HG03097 (cell line): Measurements from ENCODE around the gene SMAD7.

ENCODE experiments used
- ATAC-seq: cut with Tn5 transposase; IDR thresholded peaks from one replicate; pipeline ENCODE4 v1.9.1; 2021; ENCODE audit not compliant: unreplicated experiment, low FRiP score

The SMAD7 gene, protein sequence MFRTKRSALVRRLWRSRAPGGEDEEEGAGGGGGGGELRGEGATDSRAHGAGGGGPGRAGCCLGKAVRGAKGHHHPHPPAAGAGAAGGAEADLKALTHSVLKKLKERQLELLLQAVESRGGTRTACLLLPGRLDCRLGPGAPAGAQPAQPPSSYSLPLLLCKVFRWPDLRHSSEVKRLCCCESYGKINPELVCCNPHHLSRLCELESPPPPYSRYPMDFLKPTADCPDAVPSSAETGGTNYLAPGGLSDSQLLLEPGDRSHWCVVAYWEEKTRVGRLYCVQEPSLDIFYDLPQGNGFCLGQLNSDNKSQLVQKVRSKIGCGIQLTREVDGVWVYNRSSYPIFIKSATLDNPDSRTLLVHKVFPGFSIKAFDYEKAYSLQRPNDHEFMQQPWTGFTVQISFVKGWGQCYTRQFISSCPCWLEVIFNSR

DNA sequence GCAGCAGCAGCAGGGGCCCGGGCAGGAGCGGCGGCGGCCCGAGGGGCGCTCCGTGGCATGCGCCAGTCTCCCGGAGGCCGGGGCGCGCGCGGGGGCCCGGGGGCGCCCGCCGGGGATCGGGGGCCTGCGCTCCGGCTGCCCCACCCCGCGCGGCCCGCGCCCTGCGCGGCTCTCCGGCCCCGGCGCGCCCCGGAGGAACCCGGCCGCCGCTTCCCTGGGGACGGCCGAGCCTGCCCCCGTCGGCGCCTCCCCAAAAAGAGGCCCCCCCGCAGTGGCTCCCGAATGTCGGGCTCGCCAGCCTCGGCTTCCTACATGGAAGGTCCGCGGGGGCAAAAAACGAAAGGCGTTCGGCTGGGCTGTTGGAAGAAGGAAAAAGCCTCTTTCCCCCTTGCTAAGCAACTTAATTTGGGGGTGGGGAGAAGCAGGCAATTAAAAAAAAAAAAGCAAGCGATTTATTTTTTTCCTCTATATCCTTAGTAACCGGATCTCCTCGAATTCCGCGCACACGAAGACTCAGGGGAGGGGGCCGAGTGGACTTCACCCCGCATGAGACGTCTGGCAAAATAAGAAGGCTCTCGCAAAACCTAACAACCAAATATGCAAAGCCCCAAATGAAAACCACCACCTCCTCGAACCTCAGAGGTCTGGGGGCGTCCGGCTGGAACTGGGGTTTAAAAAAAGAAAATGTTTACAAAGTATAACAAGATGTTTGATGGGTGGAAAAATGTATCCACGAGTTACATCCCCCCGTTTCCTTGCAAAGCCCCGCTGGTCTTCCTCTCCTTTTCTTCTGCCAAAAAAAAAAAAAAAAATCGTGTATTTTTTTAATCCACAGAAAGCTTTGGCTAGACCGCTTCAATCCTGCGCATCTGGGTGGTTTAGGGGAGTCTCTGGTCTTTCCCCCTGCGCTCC lies at the start of gene SMAD7:
SMAD7 (minus strand) TSS at position 430 of the 912 bp plus-strand sequence. CDS start 541 bp downstream, outside the sequence.
- ATAC-seq, result no peak

DNA sequence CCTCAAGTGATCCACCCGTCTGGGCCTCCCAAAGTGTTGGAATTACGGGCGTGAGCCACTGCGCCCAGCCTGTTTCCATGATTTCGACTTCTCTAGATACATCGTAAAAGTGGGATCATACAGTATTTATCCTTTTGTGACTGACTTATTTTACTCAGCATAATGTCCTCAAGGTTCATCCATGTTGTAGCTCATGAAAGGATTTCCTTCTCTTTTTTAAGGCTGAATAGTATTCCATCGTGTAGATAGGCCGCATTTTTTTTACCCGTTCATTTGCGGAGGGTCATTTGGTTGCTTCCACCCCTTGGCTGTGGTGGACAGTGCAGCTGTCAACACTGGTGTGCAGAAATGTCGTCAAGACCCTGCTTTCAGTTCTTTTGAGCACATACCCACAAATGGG lies 48.8 kb upstream of the SMAD7 start:
- ATAC-seq, result no peak

DNA sequence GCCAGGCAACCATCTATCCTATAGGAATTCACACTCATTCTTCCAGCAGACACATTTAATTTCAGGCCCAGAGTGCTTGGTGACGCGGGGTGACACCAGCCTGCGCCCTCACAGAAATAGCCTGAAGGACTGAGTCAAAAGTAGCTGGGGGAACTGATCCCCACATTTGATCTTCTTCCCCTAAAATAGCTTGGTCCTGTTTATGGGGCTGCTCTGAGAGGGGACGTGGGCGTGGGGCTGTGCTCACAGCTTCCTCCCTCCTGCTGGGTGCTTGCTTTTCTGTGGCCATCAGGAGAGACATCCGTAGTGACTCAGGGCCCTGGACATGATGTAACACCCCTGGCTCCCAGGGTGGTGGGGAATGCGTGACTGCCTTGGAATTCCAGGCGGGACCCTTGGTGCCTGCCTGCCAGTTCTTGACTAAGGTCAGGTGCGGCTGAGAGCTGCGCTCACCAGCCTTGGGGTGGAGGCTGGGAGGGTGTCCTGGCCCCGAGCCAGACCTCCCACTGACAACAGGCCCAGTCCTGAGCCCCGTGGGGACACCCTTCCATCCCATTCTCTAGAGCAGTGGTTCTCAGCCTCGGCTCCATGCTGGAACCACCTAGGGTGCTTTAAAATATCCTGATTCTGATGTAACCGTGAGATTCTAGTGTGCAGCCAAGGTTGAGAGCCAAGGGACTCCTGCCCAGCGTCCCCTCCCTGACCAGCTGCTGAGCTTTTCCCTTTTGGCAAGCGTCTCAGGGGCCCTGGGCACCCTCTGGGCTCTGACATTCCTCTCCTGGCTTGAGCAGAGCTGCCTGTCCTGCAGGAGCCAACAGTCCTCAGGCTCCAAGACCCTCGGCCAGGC lies 47.4 kb upstream of the SMAD7 start:
- no peak for ATAC-seq

DNA sequence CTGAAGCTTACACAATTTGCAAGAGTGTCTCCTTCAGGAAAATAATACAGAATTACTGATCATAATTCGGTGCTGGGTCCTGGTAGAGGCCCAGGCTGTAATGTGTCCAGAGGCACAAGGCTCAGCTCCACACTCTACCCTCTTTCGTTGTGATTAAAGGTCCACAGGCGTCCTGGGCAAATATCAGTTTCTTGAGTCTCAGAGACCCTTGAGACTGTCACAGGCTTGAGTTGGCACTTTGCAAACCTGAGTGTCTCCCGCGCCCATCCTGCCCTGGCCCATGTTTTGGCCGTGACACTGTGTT lies 46.9 kb upstream of the SMAD7 start:
- no peak for ATAC-seq

DNA sequence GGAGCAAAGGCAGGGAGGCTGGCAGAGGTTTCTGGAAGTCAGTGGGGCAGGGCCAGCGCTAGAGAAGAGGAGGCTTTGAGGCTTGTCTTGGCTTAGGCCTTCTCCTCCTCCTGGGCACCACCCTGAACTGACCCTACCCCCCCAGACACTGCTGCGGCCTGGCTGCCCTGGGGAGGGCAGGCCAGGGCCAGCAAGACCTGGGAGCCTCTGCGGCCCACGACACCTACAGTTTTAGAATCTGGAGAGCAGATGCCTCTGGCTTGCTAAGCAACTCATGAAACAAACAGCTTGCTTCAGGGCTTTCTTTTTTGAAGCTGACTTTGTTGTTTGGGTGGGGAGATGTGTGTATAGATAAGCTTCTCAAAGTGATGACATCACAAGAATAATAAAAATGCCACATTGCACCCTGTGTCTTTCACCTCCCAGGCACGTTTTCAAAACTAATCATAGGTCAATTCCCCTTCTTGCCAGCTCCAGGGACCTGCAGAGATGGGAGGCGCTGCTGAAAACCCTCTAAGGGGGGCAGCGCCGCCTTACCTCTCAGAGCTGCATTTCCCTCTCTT lies 46.2 kb upstream of the SMAD7 start:
- no peak for ATAC-seq

DNA sequence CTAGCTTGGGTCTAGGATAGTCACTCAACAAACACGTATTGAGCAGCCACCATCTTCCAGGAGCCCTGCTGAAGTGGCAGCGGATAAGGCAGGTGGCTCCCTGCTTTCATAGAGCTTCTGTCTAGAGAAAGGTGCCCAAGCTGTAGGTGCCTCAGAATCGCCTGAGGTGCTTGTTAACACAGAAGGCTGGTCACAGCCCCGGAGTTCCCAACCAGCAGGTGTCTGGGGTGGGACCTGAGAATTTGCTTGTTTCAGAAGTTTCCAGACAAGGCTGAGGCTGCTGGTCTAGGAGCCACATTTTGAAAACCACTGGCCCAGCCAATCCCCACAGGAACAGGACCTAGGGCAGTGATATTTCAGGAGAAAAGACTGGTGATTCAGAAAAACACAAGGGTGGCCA lies 45.3 kb upstream of the SMAD7 start:
- no peak for ATAC-seq

DNA sequence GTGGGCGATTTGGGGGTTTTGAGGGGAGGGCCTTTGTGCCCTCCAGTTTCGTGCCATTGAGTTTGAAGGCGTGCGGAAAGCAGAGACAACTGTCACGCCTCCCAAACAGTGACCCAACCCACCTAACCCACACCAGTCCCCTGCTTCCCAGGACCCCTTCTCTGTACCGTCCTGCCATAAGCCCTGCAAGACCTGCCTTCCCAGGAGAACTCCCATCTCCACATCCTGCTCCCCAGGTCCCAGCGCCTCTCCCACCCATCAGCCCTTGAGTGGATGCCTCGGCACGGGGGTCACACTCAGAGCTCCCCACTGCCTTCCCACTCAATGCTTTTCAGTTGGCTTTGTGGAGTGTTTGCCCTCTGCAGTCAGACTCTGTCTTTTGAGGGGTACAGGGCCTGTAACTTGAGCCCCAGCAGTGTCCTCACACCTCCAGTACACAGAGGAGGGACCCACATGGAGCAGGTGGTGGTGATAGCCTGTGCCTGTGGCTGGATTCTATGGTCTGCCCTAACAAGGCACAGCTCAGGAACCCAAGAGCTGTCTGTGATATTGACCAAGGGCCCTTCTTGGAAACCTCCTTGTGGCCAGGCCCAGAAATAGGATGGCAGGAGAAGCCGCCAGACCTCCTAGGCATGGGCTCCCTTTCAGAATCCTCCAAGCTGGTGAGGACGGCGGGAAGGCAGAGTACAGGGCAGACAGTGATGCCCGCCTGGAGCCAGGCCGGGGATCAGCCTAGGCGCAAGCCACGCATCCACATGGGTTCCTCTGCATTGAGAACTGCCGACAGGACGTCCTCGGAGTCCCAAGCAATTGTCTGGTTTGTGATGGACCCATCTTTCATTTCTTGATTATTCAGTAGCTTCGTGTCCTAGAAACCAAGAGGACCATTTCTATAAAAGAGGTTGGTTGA lies 44.4 kb upstream of the SMAD7 start:
- no peak for ATAC-seq

DNA sequence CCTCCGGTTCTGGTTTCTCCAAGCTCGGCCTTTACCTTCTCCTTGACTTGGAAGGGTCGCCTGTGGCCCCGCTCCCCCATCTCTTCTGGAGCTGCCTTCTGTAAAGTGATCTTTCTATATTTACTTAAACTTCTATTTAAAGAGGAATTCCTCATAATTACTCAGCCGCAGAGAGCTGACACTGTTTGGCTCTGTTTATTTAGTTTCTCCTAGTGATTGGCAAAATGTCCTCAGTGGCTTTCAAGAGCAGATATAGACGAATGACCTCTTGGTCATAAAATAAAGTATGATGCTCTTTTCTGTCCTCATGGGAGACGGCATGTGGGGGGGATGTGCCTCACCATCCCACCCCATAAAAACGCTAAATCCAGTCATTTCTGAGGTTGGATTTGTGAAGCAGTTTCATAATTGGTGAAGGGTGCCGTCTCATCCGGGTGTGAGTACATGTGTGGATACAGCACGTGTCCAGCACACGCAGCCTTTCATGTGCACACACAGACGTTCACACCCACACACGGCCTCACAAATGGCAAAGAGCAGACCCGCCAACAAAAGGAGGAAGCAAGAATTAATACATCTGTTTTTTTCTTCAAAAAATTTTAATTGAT lies 43.4 kb upstream of the SMAD7 start:
- no peak for ATAC-seq

DNA sequence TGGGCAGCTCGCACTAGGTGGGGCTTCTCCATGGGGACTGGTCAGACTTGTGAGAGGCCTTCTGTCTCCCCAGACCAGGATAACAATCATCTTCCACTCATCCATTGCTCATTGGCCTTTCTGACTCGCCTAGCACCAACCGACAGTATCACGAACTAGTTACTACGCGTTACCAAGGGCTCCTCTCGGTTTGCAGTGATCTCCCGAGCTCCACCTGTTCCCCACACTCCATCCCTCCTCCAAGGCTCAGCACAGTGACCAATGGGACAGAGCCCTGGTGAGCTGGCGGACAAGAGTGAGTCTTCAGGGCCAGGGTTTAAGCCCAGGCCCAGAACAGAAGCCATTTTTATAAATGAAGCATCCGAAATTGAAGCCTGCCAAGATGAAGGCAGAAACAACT lies 42.8 kb upstream of the SMAD7 start:
- ATAC-seq, result no peak

DNA sequence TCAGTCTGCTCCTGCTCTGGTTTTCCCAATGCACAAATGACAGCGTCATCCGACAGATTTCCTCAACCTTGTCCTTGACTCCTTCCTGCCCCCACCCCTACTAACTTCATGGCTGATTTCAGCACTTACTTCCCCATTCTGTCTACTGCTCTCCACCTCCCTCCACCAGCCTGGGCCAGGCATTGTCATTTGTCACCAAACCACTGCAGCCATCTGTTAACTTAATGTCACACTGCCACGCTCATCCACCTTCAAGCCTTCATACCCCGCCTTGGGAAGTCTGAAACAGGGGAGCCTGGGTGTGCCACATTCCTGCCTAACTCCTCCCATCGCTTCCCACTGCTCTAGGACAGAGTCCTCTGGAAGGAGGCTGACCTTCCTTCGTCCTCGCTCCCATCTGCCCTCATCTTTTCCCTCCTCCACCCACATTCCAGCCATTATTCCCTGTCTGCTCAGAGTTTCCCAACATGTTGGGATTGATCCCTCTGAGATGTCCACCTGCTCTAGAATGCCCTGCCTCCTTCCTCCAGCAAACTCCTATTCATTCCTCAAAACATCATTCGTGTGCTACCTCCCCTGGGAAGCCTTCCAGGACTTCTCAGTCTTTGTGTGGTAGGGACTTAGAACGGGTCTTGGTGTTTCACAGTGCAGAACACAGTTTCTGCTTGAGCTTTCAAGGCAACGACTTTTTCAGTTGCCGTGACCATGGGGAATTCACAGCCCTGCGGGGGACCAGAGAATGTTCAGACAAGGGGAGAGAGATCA lies 42.2 kb upstream of the SMAD7 start:
- ATAC-seq, result no peak

DNA sequence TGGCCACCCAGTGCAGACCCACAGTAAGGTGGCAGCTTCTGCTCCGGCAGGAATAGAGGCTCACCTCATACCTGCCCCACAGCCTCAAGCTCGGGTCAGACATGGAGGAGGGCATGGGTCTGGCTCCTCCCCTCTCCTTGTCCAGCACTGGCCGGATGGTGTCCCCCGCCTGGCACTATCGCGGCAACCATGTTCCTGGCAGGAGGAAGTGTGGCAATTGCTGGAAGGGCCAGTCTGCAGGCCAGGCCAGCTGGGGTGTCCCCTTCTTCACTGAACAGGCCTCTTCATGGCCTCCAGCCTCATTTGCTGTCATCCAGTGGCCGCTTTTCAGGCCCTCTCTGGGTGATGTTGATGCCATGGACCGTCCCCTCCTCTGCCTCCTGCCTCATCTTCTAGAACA lies 41.4 kb upstream of the SMAD7 start:
- ATAC-seq, result no peak

DNA sequence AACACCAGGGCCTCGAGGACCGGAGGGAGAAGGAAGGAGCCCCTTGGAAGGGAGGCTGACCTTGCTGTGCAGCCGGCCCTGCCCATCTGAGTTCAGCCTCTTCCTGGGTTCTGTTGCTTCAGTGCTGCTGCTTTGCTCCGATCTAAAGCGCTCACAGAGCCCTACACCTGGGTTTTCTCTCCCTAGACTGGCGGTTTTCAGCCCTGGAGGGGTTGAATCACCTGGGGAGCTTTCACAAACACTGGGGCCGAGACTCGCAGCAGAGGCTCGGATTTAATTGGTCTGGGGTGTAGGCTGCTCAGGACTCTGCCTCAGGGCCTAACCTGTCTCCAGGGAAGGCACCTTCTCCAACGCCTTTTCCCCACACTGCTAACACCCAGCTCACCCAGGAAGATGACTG lies 40.9 kb upstream of the SMAD7 start:
- ATAC-seq, result no peak

DNA sequence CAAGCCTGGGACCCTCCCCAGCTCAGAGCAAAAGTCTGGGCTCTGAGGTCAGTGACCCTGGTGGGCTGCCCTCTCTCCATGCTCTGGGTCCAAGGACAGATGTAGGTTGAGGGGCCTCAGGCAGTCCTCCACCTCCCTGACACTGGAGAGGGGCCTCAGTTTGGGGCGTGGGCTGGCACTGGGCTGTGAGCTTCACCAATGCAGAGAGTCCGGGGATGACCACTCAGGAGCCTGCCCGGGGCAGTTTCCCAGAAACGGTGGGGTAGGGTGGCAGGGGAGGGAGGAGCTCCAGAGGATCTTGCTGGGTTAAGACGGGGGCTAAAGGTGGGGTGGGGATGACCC lies 40.5 kb upstream of the SMAD7 start:
- no peak for ATAC-seq

DNA sequence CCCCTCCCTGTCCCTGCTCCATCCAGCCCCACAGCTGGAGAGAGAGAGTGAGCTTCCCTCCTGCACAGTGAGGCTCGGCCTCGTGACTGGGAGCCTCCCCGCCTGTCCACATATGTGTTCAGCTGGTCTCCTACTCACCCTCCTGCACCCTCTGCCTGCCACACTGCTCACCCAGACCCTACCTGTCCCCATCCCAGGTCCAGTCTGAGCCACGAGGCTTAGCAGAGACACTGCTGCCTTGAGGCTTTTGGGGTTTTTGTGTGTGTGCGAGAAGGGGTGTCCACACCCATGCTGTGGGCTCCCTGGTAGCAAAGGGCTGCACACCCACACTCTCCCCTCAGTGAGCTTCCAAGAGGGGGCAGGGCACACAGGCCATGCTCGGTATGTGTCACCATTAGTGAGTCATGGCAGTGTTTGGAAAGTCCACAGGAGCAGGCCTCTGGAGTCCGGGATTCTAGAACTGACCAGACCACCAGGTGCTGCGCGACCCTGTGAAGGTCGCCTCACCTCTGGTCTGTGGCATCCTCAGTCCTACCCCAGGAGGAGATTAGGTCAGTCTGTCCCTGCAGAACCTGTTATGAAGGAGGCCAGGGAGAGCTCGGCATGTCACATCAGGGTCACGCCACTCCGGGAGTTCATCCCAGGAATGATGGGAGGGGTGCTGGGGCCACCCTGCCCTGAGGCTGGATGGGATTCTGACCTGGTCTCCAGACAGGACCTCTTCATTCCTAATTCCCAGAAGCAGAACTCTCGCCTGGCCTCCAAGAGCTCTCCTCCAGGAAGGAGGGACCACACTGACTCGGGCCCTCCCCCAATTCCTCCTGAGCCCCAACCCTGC lies 39.9 kb upstream of the SMAD7 start:
- no peak for ATAC-seq

DNA sequence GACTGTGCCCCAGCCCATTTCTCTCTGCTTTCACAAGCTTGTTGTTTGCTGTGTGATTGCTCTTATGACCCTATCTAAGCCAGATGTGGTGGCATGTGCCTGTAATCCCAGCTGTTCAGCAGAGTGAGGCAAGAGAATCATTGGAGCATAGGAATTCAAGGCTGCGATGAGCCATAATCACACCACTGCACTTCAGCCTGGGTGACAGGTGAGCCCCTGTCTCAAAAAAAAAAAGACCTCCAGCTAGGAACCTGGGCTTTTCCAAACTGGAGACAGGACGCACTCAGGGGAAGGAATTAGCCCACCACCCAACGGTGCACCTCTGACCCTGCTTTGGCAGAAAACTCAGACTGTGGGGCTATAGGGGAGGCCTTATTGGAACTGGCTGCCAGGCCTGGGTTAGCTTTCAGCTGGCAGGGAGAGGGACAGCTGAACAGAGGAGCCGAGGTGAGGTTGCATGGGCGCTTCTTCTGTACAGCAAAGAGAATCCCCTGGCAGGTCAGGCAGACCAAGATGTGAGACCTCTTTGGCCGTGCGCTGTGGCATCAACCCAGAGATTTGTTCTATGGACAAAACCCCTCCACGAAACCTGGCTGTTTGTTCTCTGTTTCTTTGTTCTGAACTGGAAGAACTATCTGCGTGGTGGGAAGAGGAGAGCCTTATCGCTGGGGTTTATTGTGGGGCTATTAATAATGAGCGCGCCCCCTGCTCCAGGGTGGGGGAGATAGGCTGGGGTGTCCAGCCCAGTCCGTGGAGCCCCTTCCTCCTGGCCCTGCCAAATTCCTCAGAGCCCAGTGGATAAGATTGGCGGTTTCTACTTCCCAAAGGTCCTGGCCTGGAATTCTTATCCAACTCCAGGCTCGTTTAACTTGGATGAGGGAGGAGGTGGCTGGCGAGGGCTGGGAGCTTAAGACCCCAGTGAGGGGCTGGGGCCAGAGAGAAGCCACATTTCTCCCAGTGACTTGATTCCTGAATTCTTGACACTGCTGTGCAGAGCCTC lies 38.8 kb upstream of the SMAD7 start:
- no peak for ATAC-seq

DNA sequence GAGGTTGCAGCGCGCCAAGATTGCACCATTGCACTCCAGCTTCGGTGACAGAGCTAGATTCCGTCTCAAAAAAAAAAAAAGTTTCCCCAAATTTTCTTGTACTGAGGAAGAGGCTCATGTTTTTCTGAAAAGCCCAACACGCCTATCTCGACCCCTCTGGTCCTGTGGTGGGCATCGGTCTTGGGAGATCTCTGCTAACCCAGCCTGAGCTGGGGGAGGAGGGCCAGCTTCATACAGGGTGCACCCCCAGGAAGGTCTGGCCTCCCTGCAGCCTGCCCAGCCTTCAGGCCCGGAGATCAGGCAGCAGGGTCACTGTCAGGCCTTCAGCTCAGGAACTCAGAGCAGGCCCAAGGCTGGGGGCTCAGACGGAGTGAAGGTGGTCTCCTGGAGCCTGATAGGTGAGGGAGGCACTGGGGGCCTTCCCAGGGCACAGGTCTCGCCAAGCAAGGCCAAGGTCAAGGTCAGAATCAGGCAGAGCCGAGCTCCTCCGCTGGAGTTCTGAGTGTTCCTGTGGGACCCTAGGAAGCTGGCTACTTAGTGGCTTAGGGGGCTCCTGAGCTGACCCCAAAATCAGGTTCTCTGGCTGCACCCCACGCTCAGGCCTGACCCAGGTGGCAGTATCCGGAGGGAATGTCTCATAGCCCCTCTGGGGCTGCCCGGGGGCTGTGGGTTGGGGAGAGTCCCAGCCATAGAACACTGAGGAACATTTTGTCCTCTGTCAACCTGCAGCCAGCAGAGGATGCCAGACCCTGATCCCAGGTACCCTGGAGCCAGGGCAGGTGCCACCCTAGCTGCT lies 37.9 kb upstream of the SMAD7 start:
- no peak for ATAC-seq
